PC-9 (cell line): ENCODE results near the gene GMPPA.

ENCODE experiments used
- EZH2 ChIP-seq: fragments of 200-600 bp; sonication (generic); IDR thresholded peaks from 2 replicates; pipeline ENCODE4 v1.8.0; 2017; ENCODE audit warnings: antibody characterized with exemption, low read depth
- TF ChIP-seq, protein P1 (sequence below): fragments of 200-600 bp; sonication (generic); conservative IDR thresholded peaks from 2 replicates; pipeline ENCODE4 v1.6.1; 2017; ENCODE audit warnings: mixed run types, antibody characterized with exemption, mild to moderate bottlenecking, moderate library complexity

GRCh38 chr2:219501849-219502248 lies 3.2 kb downstream of the GMPPA start:
- TF ChIP-seq, protein P1, sequence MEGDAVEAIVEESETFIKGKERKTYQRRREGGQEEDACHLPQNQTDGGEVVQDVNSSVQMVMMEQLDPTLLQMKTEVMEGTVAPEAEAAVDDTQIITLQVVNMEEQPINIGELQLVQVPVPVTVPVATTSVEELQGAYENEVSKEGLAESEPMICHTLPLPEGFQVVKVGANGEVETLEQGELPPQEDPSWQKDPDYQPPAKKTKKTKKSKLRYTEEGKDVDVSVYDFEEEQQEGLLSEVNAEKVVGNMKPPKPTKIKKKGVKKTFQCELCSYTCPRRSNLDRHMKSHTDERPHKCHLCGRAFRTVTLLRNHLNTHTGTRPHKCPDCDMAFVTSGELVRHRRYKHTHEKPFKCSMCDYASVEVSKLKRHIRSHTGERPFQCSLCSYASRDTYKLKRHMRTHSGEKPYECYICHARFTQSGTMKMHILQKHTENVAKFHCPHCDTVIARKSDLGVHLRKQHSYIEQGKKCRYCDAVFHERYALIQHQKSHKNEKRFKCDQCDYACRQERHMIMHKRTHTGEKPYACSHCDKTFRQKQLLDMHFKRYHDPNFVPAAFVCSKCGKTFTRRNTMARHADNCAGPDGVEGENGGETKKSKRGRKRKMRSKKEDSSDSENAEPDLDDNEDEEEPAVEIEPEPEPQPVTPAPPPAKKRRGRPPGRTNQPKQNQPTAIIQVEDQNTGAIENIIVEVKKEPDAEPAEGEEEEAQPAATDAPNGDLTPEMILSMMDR = no peak
- TF ChIP-seq EZH2 = no peak
